HL-60 (cell line): ENCODE results near the gene FTO.

Source experiments
- GABPA ChIP-seq: IDR thresholded peaks from 2 replicates; pipeline ENCODE4 v1.6.1; 2012; ENCODE audit warnings: low read depth
- POLR2AphosphoS5 ChIP-seq: IDR thresholded peaks from 2 replicates; pipeline ENCODE4 v1.6.1; 2012; ENCODE audit warnings: low read depth
- SPI1 ChIP-seq: IDR thresholded peaks from 2 replicates; pipeline ENCODE4 v1.6.1; 2012; ENCODE audit warnings: low read depth, mild to moderate bottlenecking, borderline replicate concordance
- TF ChIP-seq, protein P1 (sequence below): IDR thresholded peaks from 2 replicates; pipeline ENCODE4 v1.6.1; 2012; ENCODE audit warnings: low read depth; ENCODE audit not compliant: insufficient replicate concordance
- TF ChIP-seq, protein P2 (sequence below): IDR thresholded peaks from one replicate; pipeline ENCODE4 v1.5.1; 2011; ENCODE audit warnings: low read length, control low read depth, inconsistent platforms; ENCODE audit not compliant: insufficient read depth

DNA sequence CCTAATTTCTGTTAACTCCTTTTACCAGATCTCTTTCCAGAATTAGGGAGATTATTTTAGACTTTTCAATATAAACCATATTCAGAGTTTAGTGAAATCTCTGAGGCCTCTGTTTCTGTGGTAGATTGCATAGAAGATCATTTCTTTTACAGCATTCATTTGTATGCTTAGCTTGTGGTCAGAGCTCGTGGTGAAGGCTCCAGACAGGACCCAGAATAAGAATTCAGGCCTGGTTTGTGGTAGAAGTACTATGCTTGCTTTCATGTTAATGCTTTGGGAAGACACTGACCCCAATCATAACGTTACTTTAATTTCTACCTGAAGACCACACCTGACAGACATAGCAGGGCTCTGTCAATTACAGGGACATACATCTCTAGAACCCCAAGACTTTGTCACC is 258.1 kb downstream of the FTO start:
- TF ChIP-seq, protein P1, sequence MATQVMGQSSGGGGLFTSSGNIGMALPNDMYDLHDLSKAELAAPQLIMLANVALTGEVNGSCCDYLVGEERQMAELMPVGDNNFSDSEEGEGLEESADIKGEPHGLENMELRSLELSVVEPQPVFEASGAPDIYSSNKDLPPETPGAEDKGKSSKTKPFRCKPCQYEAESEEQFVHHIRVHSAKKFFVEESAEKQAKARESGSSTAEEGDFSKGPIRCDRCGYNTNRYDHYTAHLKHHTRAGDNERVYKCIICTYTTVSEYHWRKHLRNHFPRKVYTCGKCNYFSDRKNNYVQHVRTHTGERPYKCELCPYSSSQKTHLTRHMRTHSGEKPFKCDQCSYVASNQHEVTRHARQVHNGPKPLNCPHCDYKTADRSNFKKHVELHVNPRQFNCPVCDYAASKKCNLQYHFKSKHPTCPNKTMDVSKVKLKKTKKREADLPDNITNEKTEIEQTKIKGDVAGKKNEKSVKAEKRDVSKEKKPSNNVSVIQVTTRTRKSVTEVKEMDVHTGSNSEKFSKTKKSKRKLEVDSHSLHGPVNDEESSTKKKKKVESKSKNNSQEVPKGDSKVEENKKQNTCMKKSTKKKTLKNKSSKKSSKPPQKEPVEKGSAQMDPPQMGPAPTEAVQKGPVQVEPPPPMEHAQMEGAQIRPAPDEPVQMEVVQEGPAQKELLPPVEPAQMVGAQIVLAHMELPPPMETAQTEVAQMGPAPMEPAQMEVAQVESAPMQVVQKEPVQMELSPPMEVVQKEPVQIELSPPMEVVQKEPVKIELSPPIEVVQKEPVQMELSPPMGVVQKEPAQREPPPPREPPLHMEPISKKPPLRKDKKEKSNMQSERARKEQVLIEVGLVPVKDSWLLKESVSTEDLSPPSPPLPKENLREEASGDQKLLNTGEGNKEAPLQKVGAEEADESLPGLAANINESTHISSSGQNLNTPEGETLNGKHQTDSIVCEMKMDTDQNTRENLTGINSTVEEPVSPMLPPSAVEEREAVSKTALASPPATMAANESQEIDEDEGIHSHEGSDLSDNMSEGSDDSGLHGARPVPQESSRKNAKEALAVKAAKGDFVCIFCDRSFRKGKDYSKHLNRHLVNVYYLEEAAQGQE, result no peak
- TF ChIP-seq, protein P2, sequence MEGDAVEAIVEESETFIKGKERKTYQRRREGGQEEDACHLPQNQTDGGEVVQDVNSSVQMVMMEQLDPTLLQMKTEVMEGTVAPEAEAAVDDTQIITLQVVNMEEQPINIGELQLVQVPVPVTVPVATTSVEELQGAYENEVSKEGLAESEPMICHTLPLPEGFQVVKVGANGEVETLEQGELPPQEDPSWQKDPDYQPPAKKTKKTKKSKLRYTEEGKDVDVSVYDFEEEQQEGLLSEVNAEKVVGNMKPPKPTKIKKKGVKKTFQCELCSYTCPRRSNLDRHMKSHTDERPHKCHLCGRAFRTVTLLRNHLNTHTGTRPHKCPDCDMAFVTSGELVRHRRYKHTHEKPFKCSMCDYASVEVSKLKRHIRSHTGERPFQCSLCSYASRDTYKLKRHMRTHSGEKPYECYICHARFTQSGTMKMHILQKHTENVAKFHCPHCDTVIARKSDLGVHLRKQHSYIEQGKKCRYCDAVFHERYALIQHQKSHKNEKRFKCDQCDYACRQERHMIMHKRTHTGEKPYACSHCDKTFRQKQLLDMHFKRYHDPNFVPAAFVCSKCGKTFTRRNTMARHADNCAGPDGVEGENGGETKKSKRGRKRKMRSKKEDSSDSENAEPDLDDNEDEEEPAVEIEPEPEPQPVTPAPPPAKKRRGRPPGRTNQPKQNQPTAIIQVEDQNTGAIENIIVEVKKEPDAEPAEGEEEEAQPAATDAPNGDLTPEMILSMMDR, result no peak
- TF ChIP-seq POLR2AphosphoS5, result no peak
- TF ChIP-seq SPI1, result no peak
- TF ChIP-seq GABPA, result no peak
